Measurements from ENCODE around the gene AKT3.
"Not testable (repeated sequence)": the region's sequence is repeated elsewhere in the genome, so short reads cannot be mapped to it uniquely, and the experiment has no call there.

AKT3 gene

DNA sequence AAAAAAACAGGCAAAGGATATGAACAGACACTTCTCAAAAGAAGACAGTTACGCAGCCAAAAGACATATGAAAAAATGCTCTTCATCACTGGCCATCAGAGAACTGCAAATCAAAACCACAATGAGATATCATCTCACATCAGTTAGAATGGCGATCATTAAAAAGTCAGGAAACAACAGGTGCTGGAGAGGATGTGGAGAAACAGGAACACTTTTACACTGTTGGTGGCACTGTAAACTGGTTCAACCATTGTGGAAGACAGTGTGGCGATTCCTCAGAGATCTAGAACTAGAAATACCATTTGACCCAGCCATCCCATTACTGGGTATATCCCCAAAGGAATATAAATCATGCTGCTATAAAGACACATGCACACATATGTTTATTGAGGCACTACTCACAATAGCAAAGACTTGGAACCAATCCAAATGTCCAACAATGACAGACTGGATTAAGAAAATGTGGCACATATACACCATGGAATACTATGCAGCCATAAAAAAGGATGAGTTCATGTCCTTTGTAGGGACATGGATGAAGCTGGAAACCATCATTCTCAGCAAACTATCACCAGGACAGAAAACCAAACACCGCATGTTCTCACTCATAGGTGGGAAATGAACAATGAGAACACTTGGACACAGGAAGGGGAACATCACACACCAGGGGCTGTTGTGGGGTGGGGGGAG, 77.5 kb downstream of the AKT3 start:
- DNase-seq: not testable (repeated sequence)

DNA sequence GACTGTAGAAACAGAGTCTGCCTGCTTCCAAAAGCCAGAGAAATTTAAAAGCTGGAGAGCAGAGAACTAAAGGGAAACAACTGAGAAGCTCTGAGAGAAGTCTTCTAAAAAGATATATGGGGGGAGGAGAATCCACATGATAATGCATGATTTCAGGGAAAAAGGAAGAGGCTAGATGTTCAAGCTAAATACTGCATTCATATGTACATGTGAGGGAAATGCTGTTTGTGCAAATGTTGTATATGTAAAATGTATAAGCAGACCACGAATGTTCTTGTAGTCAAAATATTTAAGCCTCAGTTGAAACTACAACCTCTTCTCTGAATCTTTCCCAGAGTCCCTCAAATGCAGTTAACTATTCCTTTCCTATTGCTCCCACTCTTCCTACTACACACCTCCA, 79.2 kb downstream of the AKT3 start:
- no peak for DNase-seq

DNA sequence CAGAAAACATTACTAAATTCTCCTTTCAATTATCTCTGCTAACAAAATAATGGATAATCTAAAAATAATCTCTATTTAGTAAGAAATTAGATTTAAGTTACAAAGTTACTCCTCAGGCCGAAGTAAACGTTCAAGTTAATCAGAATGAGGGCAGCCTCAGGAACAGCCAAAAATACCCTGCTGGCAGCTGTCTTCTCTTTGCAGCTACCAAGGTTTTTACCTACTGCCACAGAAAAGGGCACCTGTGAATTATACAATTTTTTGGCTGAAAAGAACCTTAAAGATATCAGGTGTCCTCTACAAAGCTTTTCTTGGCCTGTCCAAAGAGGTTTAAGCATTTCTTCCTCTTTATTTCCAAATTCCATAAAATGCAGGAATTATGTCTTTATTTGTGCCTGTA, 84.4 kb downstream of the AKT3 start:
- no peak for DNase-seq

DNA sequence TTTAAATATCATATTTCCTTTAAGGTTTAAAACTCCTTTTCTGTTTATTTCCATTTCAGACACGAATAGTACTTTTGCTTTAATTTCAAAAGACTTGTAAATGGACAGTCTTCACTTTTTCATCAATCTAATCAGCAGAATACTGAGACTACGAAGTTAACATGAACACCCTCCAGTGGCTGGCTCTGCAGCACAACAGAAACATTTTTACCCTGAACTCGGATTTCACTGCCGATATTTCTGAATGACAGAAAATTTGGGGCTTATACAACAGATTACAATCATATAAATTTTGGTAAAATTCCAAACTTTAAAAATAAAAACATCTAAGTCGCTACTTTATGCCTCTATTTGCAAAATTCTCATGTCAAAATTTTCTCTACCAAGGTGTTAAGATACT, 86.2 kb downstream of the AKT3 start:
- no peak for DNase-seq

DNA sequence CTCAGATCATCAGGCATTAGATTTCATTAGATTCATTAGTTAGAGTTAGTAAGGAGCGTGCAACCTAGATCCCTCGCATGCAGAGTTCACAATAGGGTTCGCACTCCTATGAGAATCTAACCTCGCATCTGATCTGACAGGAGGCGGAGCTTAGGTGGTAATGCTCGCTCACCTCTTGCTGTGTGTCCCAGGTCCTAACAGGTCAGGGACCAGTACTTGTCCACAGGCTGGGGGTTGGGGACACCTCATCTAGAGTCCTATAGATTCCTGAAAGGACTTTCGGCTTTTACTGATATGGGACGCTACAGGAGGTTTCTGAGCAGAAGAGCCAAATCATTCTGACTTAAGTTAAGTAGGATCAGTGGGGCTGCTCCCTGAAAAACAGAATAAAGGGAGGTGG, 91.4 kb downstream of the AKT3 start:
- no peak for DNase-seq

DNA sequence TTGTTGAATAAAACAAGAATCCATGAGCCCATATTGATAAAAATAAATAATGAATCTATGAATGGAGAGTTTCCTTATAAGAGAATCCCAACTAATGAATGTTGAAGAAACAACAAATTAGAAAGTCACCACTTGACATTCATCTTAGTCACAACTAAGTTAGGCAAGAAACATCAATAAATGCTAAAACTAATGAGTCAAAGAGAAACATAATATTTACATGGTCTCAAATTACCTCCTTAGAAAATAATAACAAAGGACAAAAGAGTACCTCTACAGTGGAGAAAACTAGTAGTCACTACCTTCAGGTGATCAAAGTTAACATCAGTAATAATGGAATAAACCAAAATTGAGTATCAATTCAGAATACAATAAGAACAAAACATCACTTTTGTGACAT, 93.5 kb downstream of the AKT3 start:
- DNase-seq: no peak

DNA sequence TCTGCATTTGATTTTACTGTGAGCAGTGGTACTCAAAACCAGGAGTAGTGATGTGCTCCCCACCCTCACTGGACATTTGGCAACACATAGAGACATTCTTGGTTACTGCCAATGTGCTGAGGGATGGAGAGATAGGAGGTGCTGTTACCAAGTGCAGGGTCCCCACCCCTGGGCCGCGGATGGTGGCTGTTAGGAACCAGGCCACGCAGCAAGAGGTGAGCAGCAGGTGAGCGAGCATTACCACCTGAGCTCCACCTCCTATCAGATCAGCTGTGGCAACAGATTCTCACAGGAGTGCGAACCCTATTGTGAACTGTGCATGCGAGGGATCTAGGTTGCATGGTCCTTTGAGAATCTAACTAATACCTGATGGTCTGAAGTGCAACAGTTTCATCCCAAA, 95.7 kb downstream of the AKT3 start:
- DNase-seq: no peak

DNA sequence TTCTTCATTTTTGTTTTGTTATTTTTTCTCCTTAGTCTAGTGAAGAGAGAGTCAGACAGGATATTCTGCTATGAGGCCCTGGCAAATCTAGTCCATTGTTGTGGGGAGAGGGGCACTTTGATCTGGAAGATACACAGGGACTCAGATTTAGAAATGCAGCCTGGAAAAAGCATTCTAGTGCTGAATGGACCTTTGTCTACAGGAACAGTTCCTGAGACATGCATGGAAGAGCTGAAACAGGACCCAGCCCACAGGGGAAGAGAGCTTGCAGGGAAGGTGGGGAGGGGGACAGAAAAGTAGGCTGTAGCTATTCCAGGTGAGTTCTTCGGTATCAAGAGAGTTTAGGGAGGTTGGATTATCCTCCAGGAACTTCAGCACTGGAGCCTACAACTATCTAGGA, 98.5 kb downstream of the AKT3 start:
- no peak for DNase-seq

DNA sequence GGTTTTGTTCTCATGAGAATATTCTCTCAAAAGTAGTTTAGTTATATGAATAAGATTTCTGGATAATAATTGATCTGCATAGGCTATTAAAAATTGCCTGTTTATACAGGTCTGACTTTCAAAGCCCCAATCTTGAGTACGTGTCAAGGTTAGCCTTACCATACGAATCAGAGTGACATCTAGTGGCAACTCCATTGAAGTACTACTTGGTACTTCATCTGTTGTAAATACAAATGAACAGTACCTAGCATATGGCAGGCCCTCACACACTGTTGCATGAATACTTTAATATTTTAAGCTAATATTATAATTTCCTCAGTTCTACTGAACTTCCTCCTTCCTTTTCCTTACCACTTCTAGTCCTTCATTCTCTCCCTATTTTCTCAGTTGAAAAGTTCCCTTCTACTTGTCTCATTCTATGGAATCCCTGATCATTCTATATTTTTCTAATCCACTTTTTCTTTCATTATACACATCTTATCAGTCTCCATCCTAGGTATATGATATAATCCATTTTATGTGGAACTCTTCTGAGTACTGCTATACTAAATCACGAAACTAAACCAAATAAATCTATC, 101.2 kb downstream of the AKT3 start:
- DNase-seq: peak; percentile 53

DNA sequence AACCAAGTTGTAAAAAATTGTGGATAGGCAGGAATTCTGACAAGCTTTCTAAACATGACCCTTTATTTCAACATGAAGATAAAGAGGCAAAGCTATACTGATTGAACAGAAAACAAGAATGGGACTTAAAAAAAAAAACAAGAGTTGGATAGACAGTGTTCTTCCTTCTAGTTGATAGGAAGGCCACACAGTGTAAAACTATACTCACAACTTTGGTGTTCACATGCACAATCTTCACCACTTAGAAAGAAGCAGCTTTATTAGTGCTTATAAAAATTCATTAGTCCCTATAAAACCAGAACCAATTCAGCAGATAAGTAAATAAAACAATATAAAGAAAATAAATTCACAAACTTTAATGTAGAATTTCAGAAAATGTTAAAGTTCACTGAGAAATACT, 101.8 kb downstream of the AKT3 start:
- no peak for DNase-seq

DNA sequence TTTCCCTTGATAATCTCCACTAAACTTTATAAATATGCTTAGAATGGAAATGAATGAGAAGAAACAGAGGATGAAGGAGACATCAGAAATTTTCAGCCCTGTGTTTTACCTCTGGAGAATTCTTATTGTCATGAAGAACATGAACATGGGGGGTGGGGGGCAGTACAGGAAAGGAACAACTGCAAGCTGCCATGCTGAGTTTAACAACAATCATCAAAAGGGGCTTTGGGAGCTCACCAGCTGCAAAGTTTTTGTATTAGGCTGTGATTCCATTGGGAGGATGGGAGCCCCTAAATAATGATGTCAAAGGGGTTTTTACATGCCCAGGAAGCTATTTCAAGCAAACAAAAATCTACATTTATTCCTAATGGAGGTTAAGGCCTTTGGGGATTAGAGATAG, 103.3 kb downstream of the AKT3 start:
- no peak for DNase-seq

DNA sequence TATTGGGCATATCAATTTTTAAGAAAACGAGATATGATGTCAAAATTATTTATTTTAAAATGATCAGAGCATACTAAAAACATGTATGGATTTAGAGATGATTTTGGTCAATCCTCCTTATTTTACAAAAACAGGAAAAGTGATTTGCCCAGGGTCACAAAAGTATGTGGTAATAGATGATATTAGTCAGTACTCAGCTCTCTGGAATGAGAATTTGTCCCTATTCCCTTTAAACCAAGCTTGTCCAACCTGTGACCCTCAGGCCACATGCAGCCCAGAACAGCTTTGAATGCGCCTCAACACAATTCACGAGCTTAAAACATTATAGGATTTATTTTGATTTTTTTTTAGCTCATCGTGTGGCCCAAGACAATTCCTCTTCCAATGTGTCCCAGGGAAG, 104.7 kb downstream of the AKT3 start:
- no peak for DNase-seq

DNA sequence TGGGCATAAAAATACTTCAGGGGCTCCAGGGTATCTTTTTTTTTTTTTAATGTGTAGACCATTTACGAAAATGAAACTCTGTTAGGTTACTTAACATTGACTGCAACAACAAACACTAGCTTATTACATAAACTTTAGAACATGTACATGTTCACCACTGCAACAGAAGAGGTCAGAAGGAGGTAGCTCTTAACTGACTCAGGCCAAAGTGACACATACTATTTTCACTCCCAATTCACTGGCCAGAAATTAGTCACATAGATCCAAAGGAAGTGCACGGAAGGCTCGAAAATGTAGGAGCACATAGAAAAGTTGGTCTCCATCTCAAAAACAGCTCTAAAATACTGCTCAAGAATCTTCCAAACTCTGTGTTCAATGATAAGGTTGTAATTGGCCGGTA, 107.2 kb downstream of the AKT3 start:
- DNase-seq: no peak

DNA sequence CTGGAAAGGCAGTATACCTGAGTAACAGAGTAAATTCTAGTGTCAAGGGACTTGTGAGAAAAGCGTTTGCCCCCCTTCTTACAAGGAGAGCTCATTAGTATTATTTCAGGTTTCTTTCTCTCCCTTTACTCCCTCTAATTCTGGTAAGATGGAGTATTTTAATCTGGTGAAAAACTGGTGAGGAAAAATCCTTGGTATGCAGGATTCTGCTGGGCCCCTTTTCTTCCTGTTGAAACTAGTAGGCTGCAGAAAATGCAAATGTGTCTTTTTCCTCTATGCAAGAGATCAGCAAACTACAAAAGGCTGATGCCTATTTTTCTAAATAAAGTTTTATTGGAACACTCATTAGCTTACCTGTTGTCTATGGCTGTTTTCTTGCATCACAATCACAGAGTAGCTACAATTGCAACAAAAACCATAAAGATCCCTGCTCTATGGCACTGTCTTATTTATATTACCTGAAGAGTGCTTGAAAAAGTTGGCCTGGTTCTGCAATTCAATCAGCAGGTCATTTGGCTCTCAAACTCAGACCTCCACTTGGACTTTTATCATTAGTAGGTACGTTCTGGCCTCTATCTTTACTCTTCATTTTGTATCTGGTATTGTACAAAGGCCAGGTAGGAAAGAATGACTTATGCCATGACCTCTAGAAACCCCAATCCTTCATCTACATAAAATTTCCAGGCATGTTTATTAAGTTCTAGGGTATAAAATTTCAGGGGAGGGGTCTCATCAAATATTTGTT, 109.6 kb downstream of the AKT3 start:
- DNase-seq: no peak

DNA sequence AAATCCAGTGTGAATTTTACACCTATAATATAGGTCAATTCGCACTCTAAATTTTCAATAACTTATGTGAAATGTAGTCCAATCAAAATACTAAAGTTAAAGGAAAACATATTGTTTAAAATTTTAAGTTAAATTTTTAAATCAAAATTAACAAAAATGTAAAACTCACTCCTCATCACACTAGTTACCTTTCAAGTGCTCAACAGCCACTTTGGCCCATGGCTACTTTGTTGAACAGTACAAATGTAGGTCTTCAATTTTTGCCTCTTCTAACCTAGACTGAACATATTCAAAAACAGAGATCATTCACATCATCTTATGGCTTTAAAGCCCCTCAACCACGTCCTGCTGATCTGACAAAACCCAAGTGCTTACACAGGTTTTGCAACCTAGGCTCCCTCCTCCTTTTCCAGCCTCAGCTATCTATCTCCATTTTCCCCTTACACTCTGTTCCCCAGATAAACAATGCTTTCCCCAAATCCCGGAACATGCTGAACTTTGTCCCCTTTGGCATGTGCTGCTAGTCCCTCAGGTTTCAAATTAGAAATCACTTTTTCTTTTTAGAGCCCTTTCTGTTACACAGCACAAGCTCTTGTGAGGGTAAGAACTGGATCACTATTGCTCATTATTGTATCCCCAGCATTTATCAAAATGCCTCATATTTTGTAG, 110.6 kb downstream of the AKT3 start:
- DNase-seq: no peak

DNA sequence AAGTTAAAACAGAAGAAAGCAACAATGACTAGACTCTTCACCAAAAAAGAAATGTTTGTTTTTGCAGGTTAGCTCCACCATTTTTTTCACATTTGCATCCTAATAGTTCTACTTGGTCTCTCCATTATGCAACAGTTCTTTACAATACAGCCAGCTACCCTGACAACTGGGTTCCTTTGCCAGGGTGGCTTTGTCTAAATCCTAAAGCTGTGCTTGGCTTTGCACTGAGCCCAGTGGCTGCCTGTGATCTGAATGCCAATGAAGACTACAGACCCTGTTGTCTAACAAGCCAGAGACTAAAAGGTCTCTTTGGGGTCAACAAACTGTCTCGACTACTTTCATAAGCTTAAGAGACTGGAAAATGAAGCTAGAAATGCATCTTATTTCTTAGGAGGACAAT, 112.0 kb downstream of the AKT3 start:
- no peak for DNase-seq

DNA sequence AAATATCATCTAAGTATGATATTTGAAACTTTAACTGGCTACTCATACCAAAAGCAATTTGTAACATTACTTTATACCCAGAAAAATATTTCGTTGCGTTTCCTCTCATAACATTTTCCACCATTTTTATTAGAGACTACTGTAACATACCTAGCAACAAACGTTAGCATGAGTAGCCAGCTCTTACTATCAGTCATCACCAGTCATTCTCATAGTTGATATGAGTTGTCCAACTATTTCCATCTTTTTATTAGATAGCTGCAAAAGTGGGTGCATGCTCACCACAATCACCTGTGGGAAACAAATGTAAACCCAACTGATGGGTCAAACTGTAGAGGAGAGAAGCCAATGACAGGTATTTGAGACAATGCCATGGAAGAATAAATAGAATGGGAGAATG, 114.6 kb downstream of the AKT3 start:
- DNase-seq: no peak

DNA sequence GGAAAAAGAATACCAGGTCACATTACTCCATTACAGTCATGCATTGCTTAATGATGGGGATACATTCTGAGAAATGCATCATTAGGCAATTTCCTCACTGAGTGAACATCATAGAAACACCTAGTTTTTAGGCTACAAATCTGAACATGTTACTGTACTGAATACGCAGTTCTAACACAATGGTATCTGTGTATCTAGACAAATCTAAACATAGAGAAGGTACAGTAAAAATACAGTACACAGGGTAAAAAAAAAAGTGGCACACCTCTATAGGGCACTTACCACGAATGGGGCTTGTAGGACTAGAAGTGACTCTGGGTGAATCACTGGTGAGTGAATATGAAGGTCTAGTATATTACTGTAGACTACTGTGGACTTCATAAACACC, 115.7 kb downstream of the AKT3 start:
- no peak for DNase-seq

DNA sequence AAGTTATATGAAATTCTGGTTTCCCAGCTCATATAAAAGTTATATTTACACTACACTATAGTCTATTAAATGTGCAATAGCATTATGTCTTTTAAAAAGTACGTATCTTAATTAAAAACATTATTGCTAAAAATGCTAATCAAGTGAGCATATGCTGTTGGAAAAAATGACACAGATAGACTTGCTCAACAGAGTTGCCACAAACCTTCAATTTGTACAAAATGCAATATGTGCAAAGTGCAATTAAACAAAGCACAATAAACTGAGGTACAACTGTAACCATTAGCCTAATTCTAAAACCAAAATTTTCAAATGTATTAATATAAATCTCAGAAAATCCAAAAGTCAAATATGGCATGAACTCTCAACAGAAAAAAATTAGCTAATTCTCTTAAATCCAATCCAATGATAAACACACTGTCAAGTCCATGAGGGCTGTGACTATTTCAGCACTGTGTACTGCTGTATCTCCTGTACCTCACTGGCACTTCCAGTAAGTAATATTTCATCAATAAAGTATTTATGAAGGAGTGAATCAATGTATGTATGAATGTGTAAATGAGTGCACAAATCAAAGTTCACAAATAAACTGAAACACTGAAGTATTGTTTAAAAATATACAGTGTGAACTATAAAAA, 116.3 kb downstream of the AKT3 start:
- no peak for DNase-seq

DNA sequence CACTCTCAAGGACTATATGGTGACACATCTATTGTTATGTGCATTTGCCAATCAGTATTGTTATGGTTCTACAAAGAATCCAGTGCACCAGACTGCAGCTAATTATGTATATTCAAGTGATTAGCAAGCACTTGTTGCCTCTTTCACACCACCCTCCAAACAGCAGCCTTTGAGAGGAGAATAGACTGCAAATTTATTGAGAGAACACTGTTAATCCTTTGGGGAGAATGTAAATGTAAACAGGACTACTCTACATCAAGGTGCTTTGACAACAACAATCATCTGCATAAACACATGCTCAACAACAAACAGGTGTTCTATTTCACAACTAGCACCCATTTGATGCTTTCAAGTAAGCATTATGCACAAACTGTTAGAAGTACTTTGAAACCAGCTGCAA, 117.4 kb downstream of the AKT3 start:
- DNase-seq: peak; percentile 54

DNA sequence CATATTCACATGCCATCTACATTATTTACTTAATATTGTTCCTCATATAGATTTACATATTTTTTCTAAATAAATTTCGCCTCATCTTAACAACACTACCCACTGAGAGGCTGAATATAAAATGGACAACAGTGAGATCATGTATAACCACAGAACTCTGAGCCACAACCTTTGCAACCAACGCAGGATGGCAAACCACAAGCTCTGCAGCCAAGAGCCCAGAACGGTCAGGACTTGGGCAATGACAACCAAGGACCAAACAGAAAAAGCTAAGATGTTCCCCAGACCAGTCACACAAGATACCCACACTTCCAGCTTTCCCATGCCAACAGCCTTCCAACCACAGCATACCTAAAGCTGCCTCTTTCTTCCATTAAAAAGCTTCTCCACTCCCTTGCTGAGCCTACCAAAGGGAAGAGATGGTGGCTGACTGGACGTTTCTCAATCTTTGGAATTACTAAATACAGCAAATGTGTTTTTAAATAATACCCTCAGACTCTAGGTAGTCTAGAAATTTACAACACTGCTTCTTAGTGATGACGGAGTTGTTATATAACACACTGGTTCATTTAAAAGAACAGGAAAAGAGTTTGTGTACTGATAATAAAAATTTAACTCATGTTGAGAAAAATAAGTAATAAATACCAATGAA, 117.9 kb downstream of the AKT3 start:
- no peak for DNase-seq

DNA sequence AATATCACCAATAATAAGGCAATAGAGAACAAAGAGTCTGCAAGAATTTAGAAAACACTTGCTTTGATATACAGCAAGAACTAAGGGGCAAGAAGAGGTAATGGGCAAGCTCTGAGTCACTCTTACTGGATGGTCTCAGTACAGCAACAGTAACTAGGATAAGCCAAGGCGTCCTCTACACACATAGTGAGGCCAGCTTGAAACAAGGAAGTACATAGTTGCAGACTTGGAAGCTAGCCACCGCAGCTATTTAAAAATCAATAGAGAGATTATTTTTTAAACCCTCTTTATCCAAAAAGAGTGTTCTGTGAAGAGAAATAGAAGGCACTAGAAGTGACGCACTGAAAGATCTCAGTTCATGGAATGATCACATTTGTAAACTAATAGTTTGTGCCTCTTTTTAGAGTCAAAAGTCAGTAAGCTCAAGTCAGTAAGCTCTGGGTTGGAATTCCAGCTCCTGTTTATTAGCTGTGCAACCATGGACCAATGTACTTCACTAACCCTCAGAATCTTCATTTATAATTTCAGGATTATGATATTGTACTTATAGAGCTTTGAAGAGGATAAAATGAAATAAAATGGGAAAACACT, 118.6 kb downstream of the AKT3 start:
- DNase-seq: peak; percentile 78
